Cardiac fibroblast (primary cell): ENCODE measurements around the gene FSTL3.

Source experiments
- DNase-seq, 2 donors: peaks; one replicate each; pipeline versions ENCODE4 v3.0.0 to v3.0.0-alpha.2; 2010; ENCODE audit warnings: low read depth in 2 of 2
- H3K4me3 ChIP-seq, 2 donors: replicated peaks in 1 of 2; 1 replicate in 1 of 2; 2 replicates in 1 of 2; pipeline ENCODE4 v1.5.1; 2011; ENCODE audit warnings: low read depth in 2 of 2, low read length in 2 of 2, mild to moderate bottlenecking in 2 of 2, moderate library complexity in 1 of 2
- CTCF ChIP-seq: IDR thresholded peaks from one replicate; pipeline ENCODE4 v1.5.1; 2011; ENCODE audit warnings: low read depth, mild to moderate bottlenecking, low read length, inconsistent platforms

FSTL3 gene

GRCh38 chr19:646779-647565 lies 29.2 kb upstream of the FSTL3 start:
- no peak overlapping the region for H3K4me3 ChIP-seq
- no peak for TF ChIP-seq CTCF
- DNase-seq, result no peak

GRCh38 chr19:647566-648284 lies 28.5 kb upstream of the FSTL3 start:
- DNase-seq, result no peak
- H3K4me3 ChIP-seq, result no peak overlapping the region
- TF ChIP-seq CTCF, result no peak

GRCh38 chr19:648305-648704 lies 27.9 kb upstream of the FSTL3 start:
- H3K4me3 ChIP-seq, result no peak overlapping the region
- TF ChIP-seq CTCF, result no peak
- DNase-seq, result no peak

- TF ChIP-seq CTCF, result no peak
- DNase-seq, result no peak
- no peak overlapping the region for H3K4me3 ChIP-seq
Observed at GRCh38 chr19:648904-649801, 27.0 kb upstream of the FSTL3 start.

- no peak overlapping the region for H3K4me3 ChIP-seq
- no peak for DNase-seq
- TF ChIP-seq CTCF, result no peak
Observed at GRCh38 chr19:650121-650520, 26.1 kb upstream of the FSTL3 start.

- H3K4me3 ChIP-seq, result no peak overlapping the region
- DNase-seq, result no peak
- no peak for TF ChIP-seq CTCF
Observed at GRCh38 chr19:651114-651818, 24.9 kb upstream of the FSTL3 start.
